OCI-LY1 (cell line): Measurements from ENCODE around the gene SLC4A8.

Experiments
- CTCF ChIP-seq: fragments of 200-600 bp; sonication (generic), shearing (Covaris generic); IDR thresholded peaks from 2 replicates; pipeline ENCODE4 v1.5.1; 2017; ENCODE audit warnings: mild to moderate bottlenecking, antibody characterized with exemption, low read length, moderate library complexity, mixed read lengths
- EZH2 ChIP-seq: fragments of 200-600 bp; sonication (generic), shearing (Covaris generic); IDR thresholded peaks from 2 replicates; pipeline ENCODE4 v1.8.0; 2017; ENCODE audit warnings: borderline replicate concordance, mixed run types, mild to moderate bottlenecking, antibody characterized with exemption, low read length, moderate library complexity, mixed read lengths

GRCh38 chr12:51443573-51443972 lies 18.9 kb downstream of the SLC4A8 start:
- no peak for TF ChIP-seq CTCF
- no peak for TF ChIP-seq EZH2
